GM21576 (cell line): ENCODE results near the gene A1BG.
"Not testable (repeated sequence)": the region's sequence is repeated elsewhere in the genome, so short reads cannot be mapped to it uniquely, and the experiment has no call there.

Source experiments
- ATAC-seq: cut with Tn5 transposase; IDR thresholded peaks from one replicate; pipeline ENCODE4 v1.9.1; 2021; ENCODE audit warnings: mild to moderate bottlenecking, moderate library complexity; ENCODE audit not compliant: unreplicated experiment

The A1BG gene

GRCh38 chr19:58386576-58387337 is 33.5 kb upstream of the A1BG start, which contains the start of gene RPS5:
Gene RPS5, plus strand, starts transcription at chr19:58387269. Its CDS starts 869 bp downstream, at chr19:58388138.
- ATAC-seq = peak; percentile 84

GRCh38 chr19:58385891-58386575 is 32.7 kb upstream of the A1BG start:
- ATAC-seq = peak; percentile 0

- ATAC-seq = no peak
These were observed 32.1 kb upstream of the A1BG start for GRCh38 chr19:58385313-58385890.

- ATAC-seq = no peak
These were observed 29.8 kb upstream of the A1BG start for GRCh38 chr19:58382997-58383603.

- no peak for ATAC-seq
These were observed 28.3 kb upstream of the A1BG start for GRCh38 chr19:58381460-58382212.

- peak; percentile 79 for ATAC-seq
These were observed 27.6 kb upstream of the A1BG start, which contains the start of gene ZNF837 for GRCh38 chr19:58380662-58381459. Gene ZNF837, minus strand, starts transcription at chr19:58381030. Its CDS starts 11,698 bp downstream, at chr19:58369332.

- no peak for ATAC-seq
These were observed 26.9 kb upstream of the A1BG start for GRCh38 chr19:58380037-58380661.

- no peak for ATAC-seq
These were observed 26.0 kb upstream of the A1BG start for GRCh38 chr19:58379246-58379645.

GRCh38 chr19:58376724-58377123 is 23.4 kb upstream of the A1BG start:
- not testable (repeated sequence) for ATAC-seq

- no peak for ATAC-seq
These were observed 20.9 kb upstream of the A1BG start for GRCh38 chr19:58374200-58374599.

- no peak for ATAC-seq
These were observed 19.2 kb upstream of the A1BG start for GRCh38 chr19:58372311-58373133.

- no peak for ATAC-seq
These were observed 15.5 kb upstream of the A1BG start for GRCh38 chr19:58368561-58369360.

- ATAC-seq = no peak
These were observed 14.6 kb upstream of the A1BG start for GRCh38 chr19:58367698-58368454.

- ATAC-seq = no peak
These were observed 13.5 kb upstream of the A1BG start for GRCh38 chr19:58366585-58367430.

- no peak for ATAC-seq
These were observed 10.9 kb upstream of the A1BG start for GRCh38 chr19:58364146-58364545.
